Adrenal gland (tissue), 12 donors: Measurements from ENCODE around the gene KLF12. TPM values are rescaled to one million over a fixed set of nuclear protein-coding genes. Genes with fewer than 3 reads are reported as not detected.

Source experiments
- DNase-seq, 7 donors: peaks; one replicate each; pipeline ENCODE4 v3.0.0-alpha.2; 2019 to 2020
- H3K27ac ChIP-seq, 5 donors: fragments of 200-600 bp; sonication (generic) in 4 of 5; 1 replicate in 3 of 5; 2 replicates in 2 of 5; pipeline versions ENCODE4 v1.5.1 to v1.8.0; 2016 to 2020; ENCODE audit warnings: mild to moderate bottlenecking in 1 of 5
- H3K27me3 ChIP-seq: fragments of 200-600 bp; 2 replicates; pipeline ENCODE4 v1.8.0; 2021
- H3K36me3 ChIP-seq, 2 donors: fragments of 200-600 bp; replicated peaks in 1 of 2; 1 replicate in 1 of 2; 2 replicates in 1 of 2; pipeline versions ENCODE4 v1.5.1 to v1.8.0; 2018 to 2022
- H3K4me1 ChIP-seq, 2 donors: fragments of 200-600 bp; replicated peaks in 1 of 2; 1 replicate in 1 of 2; 2 replicates in 1 of 2; pipeline versions ENCODE4 v1.5.1 to v1.8.0; 2018 to 2021
- H3K4me3 ChIP-seq, 4 donors: fragments of 200-600 bp; sonication (generic) in 3 of 4; one replicate each; pipeline ENCODE4 v1.5.1; 2016 to 2018
- H3K9me3 ChIP-seq, 3 donors: fragments of 200-600 bp; sonication (generic) in 1 of 3; replicated peaks in 1 of 3; 1 replicate in 2 of 3; 2 replicates in 1 of 3; pipeline versions ENCODE4 v1.5.1 to v1.8.0; 2016 to 2021
- CTCF ChIP-seq, 6 experiments: fragments of 450-650 bp in 4 of 6; fragments of 200-600 bp in 2 of 6; sonication (generic) in 1 of 6; IDR thresholded peaks; 1 replicate in 5 of 6; 2 replicates in 1 of 6; pipeline versions ENCODE4 v1.5.1 to v1.8.0; 2016 to 2021; ENCODE audit warnings: antibody characterized with exemption in 6 of 6, mild to moderate bottlenecking in 2 of 6, moderate library complexity in 1 of 6
- POLR2A ChIP-seq, 2 donors: fragments of 450-650 bp; IDR thresholded peaks; one replicate each; pipeline ENCODE4 v1.6.1; 2017; ENCODE audit warnings: antibody characterized with exemption in 2 of 2, mild to moderate bottlenecking in 2 of 2, moderate library complexity in 1 of 2
- WGBS, 4 donors: extraction: QIAGEN DNeasy Blood & Tissue Kit in 2 of 4; methylation state at CpG; one replicate each; pipeline versions ENCODE4 v1.1.5 to v1.1.7; 2013 to 2017; 5-methylcytosine and 5-hydroxymethylcytosine counted together
- intact Hi-C, 2 donors: fragments of 100-400 bp; cut with DNase I; formaldehyde crosslinking; loops; one replicate each; pipeline versions ENCODE4 v1.14.1 to v1.15.0; 2022 to 2023
- polyA plus RNA-seq, 3 donors: library from polyadenylated mRNA; stranded (reverse); fragments of 200-250 nt in 2 of 3; fragments of 350-450 nt in 1 of 3; fragmentation: Illumina TruSeq in 1 of 3; extraction: RNeasy Lipid Tissue Mini Kit (QIAGEN cat#74804) in 1 of 3; gene quantifications; one replicate each; pipeline ENCODE4 v1.2.3, GENCODE V29; 2013 to 2014
- total RNA-seq, 9 donors: library from RNA; depleted of rRNA in 4 of 9; stranded (reverse); fragments of >200 nt in 4 of 9; fragments of 120-200 nt in 1 of 9; fragmentation: NEBNext Ultra II Directional in 1 of 9; extraction: Animal tissue kit (Norgen Biotek cat#: 25700) in 1 of 9; gene quantifications; one replicate each; pipeline versions ENCODE4 v1.1.0 to v1.2.4, GENCODE V29; 2013 to 2023
- donor health status: healthy with polysubstance abuse.
- donor health status: Bipolar disorder and iron deficiency.
- donor health status: DM: yes; HTN: yes; CAD: no.
- donor health status: DM: no; HTN: no; CAD: no.
- donor health status: DM: no; HTN: no; CAD: no.
- donor health status: DM: yes; HTN: yes; CAD: no.

The KLF12 gene
- total and polyA plus RNA-seq, 12 donors, result 0.77 to 16.0 (median 4.4) TPM

GRCh38 chr13:74128156-74128767, 5.9 kb downstream of the KLF12 start:
- Histone ChIP-seq H3K27ac (peak overlapping the region in 1 of 5 donors; percentile 41), H3K4me1 (peaks cover 0 to 22% of the 10 kb centered on the region in 2 donors), H3K36me3 (no peaks in the 10 kb centered on the region), H3K27me3 (no peaks in the 10 kb centered on the region), H3K4me3 (no peak overlapping the region), H3K9me3 (no peaks in the 10 kb centered on the region)
- no peak for DNase-seq
- intact Hi-C loops, result no loop called here
- no peak for TF ChIP-seq POLR2A (IDR thresholded peaks at IDR 0.05)
- no peak for TF ChIP-seq CTCF (IDR thresholded peaks at IDR 0.05)
- 37 to 50% (median 38%) methylated on average over 6 of the region's 6 CpGs for WGBS, 4 donors

GRCh38 chr13:74118328-74118727, 15.9 kb downstream of the KLF12 start:
- TF ChIP-seq POLR2A (IDR thresholded peaks at IDR 0.05) (no peak), CTCF (IDR thresholded peaks at IDR 0.05) (no peak)
- 93 to 95% (median 95%) methylated on average over 4 of the region's 4 CpGs for WGBS, 4 donors
- H3K4me1 ChIP-seq, result no peaks in the 10 kb centered on the region
- intact Hi-C loops, result no loop called here
- H3K4me3 ChIP-seq, result no peak overlapping the region
- H3K27ac ChIP-seq, result no peak overlapping the region
- no peaks in the 10 kb centered on the region for H3K27me3 ChIP-seq
- H3K9me3 ChIP-seq, result peaks cover 0 to 13% (median 10%) of the 10 kb centered on the region in 3 donors
- DNase-seq, result no peak
- H3K36me3 ChIP-seq, result no peaks in the 10 kb centered on the region

GRCh38 chr13:74117207-74117705, 16.9 kb downstream of the KLF12 start:
- Histone ChIP-seq H3K36me3 (no peaks in the 10 kb centered on the region), H3K4me3 (no peak overlapping the region), H3K27ac (no peak overlapping the region), H3K9me3 (peaks cover 0 to 13% (median 10%) of the 10 kb centered on the region in 3 donors), H3K27me3 (no peaks in the 10 kb centered on the region), H3K4me1 (no peaks in the 10 kb centered on the region)
- 70 to 98% (median 84%) methylated on average over 2 of the region's 2 CpGs for WGBS, 4 donors
- TF ChIP-seq CTCF (IDR thresholded peaks at IDR 0.05), result no peak
- TF ChIP-seq POLR2A (IDR thresholded peaks at IDR 0.05), result no peak
- intact Hi-C loops, result no loop called here
- no peak for DNase-seq

DNA sequence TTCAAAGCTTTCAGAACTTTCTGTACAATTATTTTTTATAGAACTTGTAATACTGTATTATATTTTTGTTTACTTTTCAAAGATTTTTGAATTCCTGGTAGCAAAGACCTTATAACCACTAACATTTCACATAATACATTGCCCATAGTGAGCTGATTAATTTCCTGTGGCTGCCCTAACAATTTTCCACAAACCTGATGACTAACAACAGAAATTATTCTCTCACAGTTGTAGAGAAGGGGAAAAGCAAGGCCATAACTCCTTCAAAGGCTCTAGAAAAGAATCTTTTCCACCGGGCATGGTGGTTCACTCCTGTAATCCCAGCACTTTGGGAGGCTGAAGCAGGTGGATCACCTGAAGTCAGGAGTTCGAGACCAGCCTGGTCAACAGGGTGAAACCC, 19.1 kb downstream of the KLF12 start:
- H3K27ac ChIP-seq, result no peak overlapping the region
- no peaks in the 10 kb centered on the region for H3K4me1 ChIP-seq
- no peaks in the 10 kb centered on the region for H3K36me3 ChIP-seq
- DNase-seq, result no peak
- intact Hi-C loops, result no loop called here
- peaks cover 0 to 13% (median 10%) of the 10 kb centered on the region in 3 donors for H3K9me3 ChIP-seq
- no peaks in the 10 kb centered on the region for H3K27me3 ChIP-seq
- WGBS, 4 donors, result 28 to 58% (median 35%) methylated on average over 2 of the region's 2 CpGs
- no peak overlapping the region for H3K4me3 ChIP-seq
- TF ChIP-seq CTCF (IDR thresholded peaks at IDR 0.05) (no peak), POLR2A (IDR thresholded peaks at IDR 0.05) (no peak)
